ENCODE measurements around the gene AMH. TPM values are rescaled to one million over a fixed set of nuclear protein-coding genes. Genes with fewer than 3 reads are reported as not detected.

The AMH gene
- total and polyA plus RNA-seq, 2 of the 13 experiments (the other 11 are each of a cell fraction or from before 2014, with no cell fraction given): 0.03 to 0.18 TPM

- 0 out of 2 replicates have a peak, but pooled peaks have one; percentile 80 for TF ChIP-seq ZNF570 (CRISPR knock-in tag; IDR thresholded peaks at IDR 0.05; ENCODE audit: borderline replicate concordance)
- peak; percentile 68; the same call in 1 of the 2 replicates for TF ChIP-seq ZBTB26 (CRISPR knock-in tag; IDR thresholded peaks at IDR 0.05; ENCODE audit: borderline replicate concordance)
- TF ChIP-seq FOXJ3 (CRISPR knock-in tag; IDR thresholded peaks at IDR 0.05; ENCODE audit: borderline replicate concordance): peak; percentile 71; the same call in 1 of the 2 replicates
- peak; percentile 86 for TF ChIP-seq MEF2D (CRISPR knock-in tag; IDR thresholded peaks at IDR 0.05)
- peak; percentile 37; the same call in 1 of the 2 replicates for TF ChIP-seq ZBTB14 (CRISPR knock-in tag; IDR thresholded peaks at IDR 0.05)
- peak; percentile 98; the same call in 1 of the 2 replicates for TF ChIP-seq ZNF558 (CRISPR knock-in tag; IDR thresholded peaks at IDR 0.05; ENCODE audit: borderline replicate concordance)
- TF ChIP-seq KMT2A (CRISPR knock-in tag; IDR thresholded peaks at IDR 0.05): peak; percentile 71; the same call in 1 of the 2 replicates
- no peak for TF ChIP-seq ZNF550 (CRISPR knock-in tag; IDR thresholded peaks at IDR 0.05; ENCODE audit: borderline replicate concordance)
- no peak for TF ChIP-seq KDM5A (IDR thresholded peaks at IDR 0.05; ENCODE audit: borderline replicate concordance, low read length)
- TF ChIP-seq ZNF335 (CRISPR knock-in tag; IDR thresholded peaks at IDR 0.05): peak; percentile 60; the same call in 1 of the 2 replicates
- no peak for TF ChIP-seq JARID2 (CRISPR knock-in tag; IDR thresholded peaks at IDR 0.05; ENCODE audit: insufficient replicate concordance)
- peak; percentile 96 for TF ChIP-seq HNF4A (CRISPR knock-in tag; IDR thresholded peaks at IDR 0.05)
- peak; percentile 89; the same call in 1 of the 2 replicates for TF ChIP-seq KLF9 (CRISPR knock-in tag; IDR thresholded peaks at IDR 0.05; ENCODE audit: low read depth)
- TF ChIP-seq, protein P1, sequence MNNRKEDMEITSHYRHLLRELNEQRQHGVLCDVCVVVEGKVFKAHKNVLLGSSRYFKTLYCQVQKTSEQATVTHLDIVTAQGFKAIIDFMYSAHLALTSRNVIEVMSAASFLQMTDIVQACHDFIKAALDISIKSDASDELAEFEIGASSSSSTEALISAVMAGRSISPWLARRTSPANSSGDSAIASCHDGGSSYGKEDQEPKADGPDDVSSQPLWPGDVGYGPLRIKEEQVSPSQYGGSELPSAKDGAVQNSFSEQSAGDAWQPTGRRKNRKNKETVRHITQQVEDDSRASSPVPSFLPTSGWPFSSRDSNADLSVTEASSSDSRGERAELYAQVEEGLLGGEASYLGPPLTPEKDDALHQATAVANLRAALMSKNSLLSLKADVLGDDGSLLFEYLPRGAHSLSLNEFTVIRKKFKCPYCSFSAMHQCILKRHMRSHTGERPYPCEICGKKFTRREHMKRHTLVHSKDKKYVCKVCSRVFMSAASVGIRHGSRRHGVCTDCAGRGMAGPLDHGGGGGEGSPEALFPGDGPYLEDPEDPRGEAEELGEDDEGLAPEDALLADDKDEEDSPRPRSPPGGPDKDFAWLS (CRISPR knock-in tag; IDR thresholded peaks at IDR 0.05; ENCODE audit: borderline replicate concordance): no peak
- TF ChIP-seq FLYWCH1 (CRISPR knock-in tag; IDR thresholded peaks at IDR 0.05): peak; percentile 91; the same call in 1 of the 2 replicates
- TF ChIP-seq ZNF703 (CRISPR knock-in tag; IDR thresholded peaks at IDR 0.05; ENCODE audit: borderline replicate concordance): peak; percentile 72; the same call in 1 of the 2 replicates
- TF ChIP-seq ZZZ3 (CRISPR knock-in tag; IDR thresholded peaks at IDR 0.05; ENCODE audit: borderline replicate concordance): 0 out of 2 replicates have a peak, but pooled peaks have one; percentile 49
- TF ChIP-seq MXD4 (CRISPR knock-in tag; IDR thresholded peaks at IDR 0.05): peak; percentile 95
- TF ChIP-seq PITX1 (CRISPR knock-in tag; IDR thresholded peaks at IDR 0.05): peak; percentile 78; the same call in 1 of the 2 replicates
- TF ChIP-seq TGIF2 (CRISPR knock-in tag; IDR thresholded peaks at IDR 0.05): no peak
- TF ChIP-seq, protein P2, sequence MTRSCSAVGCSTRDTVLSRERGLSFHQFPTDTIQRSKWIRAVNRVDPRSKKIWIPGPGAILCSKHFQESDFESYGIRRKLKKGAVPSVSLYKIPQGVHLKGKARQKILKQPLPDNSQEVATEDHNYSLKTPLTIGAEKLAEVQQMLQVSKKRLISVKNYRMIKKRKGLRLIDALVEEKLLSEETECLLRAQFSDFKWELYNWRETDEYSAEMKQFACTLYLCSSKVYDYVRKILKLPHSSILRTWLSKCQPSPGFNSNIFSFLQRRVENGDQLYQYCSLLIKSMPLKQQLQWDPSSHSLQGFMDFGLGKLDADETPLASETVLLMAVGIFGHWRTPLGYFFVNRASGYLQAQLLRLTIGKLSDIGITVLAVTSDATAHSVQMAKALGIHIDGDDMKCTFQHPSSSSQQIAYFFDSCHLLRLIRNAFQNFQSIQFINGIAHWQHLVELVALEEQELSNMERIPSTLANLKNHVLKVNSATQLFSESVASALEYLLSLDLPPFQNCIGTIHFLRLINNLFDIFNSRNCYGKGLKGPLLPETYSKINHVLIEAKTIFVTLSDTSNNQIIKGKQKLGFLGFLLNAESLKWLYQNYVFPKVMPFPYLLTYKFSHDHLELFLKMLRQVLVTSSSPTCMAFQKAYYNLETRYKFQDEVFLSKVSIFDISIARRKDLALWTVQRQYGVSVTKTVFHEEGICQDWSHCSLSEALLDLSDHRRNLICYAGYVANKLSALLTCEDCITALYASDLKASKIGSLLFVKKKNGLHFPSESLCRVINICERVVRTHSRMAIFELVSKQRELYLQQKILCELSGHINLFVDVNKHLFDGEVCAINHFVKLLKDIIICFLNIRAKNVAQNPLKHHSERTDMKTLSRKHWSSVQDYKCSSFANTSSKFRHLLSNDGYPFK (CRISPR knock-in tag; IDR thresholded peaks at IDR 0.05; ENCODE audit: borderline replicate concordance): 0 out of 2 replicates have a peak, but pooled peaks have one; percentile 39
Observed at GRCh38 chr19:2212861-2213711, 36.0 kb upstream of the AMH start (continued).

Measured in HepG2 (cell line).